KBM-7 (cell line): Measurements from ENCODE around the gene C3orf20.

Experiments
- DNase-seq: peaks from one replicate; pipeline ENCODE4 v3.0.0-alpha.2; 2015
- in situ Hi-C: fragments of 300-500 bp; cut with MboI; formaldehyde crosslinking; loops from 2 replicates; pipeline ENCODE4 v1.14.3; 2020; ENCODE audit warnings: low sequenced_read_pairs, low pct_unique_long_range_greater_than_20kb, mixed read lengths

C3orf20 gene

GRCh38 chr3:14768182-14768790, 93.3 kb downstream of the C3orf20 start:
- no peak for DNase-seq
- in situ Hi-C loops, result no loop called here

DNA sequence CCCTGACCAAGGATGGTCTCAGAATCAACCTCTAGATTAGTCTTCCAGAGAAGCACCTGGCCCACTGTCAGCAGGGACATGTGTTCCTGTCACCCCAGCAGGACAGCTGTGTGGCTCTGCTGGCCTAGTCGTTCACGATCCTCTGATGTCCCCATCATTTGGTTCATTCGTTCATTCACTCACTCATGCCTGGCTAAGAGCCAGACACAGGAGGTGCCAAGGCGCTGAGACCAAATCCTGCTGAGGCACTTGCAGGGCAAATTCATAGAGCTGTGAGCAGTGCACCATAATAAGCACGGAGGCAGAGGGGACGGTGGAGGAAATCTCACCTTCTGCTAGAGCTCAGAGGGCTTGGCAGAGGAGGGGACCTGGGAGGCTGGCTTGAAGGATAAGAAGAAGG, 93.9 kb downstream of the C3orf20 start:
- DNase-seq, result no peak
- in situ Hi-C loops, result no loop called here

- in situ Hi-C loops, result no loop called here
- no peak for DNase-seq
Measured at GRCh38 chr3:14769544-14770325, 94.8 kb downstream of the C3orf20 start.

DNA sequence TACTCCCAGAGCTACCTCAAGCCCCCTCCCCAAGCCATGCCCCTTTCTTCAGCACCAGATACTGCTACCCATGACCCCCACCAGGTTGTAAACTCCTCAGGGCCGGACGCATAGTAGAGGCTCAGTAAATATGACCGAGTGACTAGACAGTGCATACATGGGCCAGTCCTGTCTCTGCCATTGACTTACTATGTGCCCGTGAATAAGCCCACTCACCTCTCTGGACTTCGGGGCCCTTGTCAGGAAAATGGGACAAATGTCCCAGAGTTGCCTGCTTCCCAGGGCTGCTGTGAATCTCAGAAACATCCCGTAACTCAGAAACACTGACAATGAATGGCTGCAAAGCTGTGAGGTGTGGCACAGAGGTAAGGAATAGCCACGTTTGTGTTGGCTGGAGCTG, 95.7 kb downstream of the C3orf20 start:
- DNase-seq, result no peak

DNA sequence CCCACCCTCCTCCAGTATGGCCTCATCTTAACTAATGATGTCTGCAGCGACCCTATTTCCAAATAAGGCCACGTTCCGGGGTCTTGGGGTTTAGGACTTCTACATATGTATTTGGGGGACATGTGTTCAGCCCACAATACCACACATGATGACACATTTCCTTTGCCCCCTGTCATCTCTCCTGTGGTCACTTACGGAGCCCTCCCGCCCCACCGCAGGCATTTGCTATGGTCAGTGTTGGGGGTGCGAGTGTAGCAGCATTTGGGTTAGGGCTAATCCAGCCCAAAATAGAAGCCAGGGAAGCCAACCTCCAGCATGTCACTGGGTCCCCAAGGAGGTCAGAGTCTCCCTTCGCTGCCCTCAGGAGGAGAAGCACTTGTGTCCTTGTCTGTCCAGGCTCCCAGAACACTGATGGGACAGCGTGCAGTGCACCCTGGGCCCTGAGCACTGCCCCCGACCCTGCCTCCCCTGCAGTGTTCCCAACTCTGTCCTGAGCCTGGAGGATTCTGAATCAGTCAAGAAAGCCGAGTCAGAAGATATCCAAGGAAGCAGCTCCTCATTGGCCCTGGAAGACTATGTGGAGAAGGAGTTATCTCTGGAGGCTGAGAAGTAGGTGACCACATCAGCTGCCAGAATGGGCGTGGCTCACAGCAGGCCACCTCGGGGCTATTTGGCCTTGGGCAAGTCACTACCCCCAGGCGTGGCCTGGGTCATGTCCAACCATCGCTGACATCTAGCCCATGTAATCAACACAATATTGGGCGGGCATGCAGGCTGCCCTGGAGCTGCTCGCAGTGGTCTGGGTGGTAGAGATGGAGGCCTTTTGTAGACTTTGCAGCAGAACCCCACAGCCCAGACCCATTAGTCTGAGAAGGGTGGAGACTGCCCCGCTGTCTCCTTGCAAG, 96.9 kb downstream of the C3orf20 start:
- no peak for DNase-seq
- in situ Hi-C loops, result no loop called here

More for the DNA sequence above, 95.7 kb downstream of the C3orf20 start:
- in situ Hi-C loops, result no loop called here

DNA sequence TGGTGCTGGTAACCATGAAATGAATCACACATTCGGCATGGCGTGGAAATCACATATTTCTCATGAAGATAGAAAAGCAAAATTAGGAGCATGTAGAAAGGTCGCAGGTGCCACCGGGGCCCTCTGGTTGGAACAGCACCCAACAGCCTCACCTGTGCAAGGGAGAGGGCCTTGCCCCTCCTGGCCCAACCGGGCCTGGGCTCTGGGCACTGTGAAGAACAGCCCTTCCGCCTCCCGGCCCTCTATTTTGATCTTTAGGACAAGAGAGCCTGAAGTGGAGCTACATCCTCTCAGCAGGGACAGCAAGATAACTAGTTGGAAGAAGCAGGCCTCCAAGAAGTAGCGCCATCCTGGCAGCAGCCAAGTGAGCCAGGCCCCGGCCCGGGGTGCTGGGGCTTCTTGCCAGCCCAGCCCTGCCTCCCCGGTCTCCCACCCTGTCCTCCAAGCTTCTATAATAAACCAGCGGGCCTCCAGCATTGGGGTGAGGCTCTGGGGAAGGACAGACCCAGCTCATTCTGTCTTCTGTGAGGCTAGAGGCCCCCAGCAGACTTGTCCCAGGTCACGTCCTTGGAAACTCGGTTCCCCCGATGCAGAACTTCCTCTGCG, 97.7 kb downstream of the C3orf20 start:
- peak; percentile 50 for DNase-seq
- in situ Hi-C loops, result no loop called here

DNA sequence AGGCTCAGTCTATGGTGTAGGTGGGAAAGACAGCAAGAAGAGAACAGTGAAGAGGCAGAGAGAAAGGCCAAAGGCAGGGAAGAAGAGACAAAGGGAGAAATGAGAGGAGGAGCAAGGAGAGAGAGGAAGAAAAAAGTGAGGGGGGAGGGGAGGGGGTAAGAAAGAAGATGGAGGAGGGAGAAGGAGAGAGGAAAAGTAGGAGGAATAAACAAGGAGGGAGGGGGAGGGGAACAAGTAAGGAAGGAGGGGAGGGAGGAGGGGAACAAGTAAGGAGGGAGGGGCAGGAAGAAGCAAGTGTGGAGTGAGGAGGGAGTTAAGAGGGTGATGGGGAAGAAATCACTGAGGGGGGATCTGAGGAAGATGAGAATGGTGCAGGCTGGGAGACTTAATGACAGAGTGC, 98.3 kb downstream of the C3orf20 start:
- in situ Hi-C loops, result no loop called here
- no peak for DNase-seq

GRCh38 chr3:14773691-14774128, 98.8 kb downstream of the C3orf20 start:
- DNase-seq, result no peak
- in situ Hi-C loops, result no loop called here

DNA sequence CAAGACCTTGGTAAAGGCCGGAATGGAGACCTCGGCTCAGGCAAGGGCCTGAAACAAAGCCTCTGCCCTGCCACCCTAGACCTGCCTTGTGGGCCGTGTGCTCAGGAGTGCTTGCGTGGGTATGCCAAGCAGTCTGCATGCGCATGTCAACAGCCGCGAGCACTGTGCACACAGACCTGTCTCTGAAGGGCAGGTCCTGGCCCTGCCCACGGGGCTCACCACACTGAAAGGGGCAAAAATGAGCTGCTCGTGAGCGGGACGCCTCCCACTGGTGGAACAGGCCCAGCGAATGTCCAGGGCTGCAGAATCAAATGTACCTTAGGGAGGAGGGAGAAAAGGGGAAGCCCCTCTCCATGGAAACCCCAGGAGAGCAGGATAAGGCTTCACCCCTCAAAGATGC, 99.5 kb downstream of the C3orf20 start:
- no peak for DNase-seq
- in situ Hi-C loops, result no loop called here

GRCh38 chr3:14775011-14775410, 100.1 kb downstream of the C3orf20 start:
- no peak for DNase-seq
- in situ Hi-C loops, result no loop called here

DNA sequence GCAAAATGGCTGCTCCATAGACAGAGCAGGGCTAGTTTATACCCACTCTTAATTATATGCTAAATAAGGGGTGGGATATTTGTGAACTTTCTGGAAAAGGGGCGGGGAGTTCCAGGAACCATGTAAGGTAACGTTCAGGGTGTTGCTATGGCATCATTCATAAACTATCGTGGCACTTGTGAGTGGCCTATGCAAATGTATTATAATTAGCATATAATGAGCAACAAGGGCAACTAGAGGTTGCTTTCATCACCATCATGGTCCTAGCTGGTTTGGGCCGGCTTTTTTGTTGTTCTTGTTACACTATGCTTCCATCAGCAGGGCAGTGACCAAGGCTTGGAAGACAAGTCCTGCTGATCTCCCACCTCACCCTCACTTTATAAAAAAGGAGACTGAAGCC, 100.6 kb downstream of the C3orf20 start:
- no peak for DNase-seq
- in situ Hi-C loops, result no loop called here

- DNase-seq, result no peak
- in situ Hi-C loops, result no loop called here
Measured at GRCh38 chr3:14779069-14779685, 104.2 kb downstream of the C3orf20 start.

DNA sequence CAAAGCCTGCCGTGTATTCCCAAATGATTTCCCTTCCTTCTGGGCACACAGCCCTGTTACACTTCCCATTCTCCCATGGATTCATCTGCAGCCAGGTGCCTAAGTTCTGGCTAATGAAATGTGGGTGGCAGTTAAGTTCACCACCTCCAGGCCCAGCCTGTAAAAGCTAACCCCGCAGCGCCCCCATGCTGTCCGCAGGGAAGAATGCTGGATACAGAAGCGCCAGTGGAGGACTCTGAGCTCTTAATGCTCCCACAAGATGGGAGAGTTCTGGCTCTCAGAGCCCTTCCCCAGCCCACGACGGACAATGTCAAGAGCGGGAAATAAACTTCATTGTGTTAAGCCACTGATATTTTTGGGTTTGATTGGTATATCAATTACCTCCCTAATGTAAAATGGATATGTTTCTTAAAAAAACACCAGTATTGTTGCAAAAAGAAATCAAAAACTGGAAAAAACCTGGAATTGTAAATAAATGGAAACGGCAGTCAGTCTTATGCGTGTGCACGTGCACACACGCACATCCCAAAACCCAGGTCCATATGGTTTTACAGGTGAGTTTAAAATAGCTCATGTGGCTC, 106.1 kb downstream of the C3orf20 start:
- in situ Hi-C loops, result no loop called here
- DNase-seq, result peak; percentile 68

GRCh38 chr3:14783480-14784086, 108.6 kb downstream of the C3orf20 start:
- in situ Hi-C loops, result no loop called here

DNA sequence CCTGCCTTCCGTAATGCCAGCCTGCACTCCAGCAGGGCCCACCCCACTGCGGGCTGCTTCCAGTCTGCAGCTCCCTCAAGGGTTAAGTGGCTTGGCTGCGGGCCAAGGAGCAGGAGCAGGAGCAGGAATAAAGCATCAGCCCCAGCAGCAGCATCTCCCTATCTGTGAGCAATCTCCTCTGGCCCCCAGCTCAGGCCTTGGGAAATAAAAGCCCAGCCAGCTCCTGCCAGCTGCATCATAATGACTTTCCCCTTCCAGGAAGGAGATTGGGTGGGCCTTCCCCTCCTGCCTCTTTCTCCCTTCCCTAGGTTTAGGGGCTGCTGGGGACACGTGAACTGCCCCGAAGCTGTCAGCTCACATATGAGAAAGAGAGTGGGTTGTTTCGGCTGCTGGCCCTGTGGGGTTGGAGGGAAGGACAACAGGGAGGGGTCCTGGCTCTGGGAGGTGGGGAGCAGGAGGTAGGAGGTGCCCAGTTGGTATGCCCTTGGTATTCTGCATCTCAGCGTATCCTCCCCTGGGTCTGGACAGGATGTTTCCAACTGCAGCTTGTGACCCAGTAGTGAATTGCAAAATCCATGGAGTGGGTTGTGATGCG, 109.2 kb downstream of the C3orf20 start:
- in situ Hi-C loops, result no loop called here
- no peak for DNase-seq

More at GRCh38 chr3:14783480-14784086, 108.6 kb downstream of the C3orf20 start:
- DNase-seq, result no peak

DNA sequence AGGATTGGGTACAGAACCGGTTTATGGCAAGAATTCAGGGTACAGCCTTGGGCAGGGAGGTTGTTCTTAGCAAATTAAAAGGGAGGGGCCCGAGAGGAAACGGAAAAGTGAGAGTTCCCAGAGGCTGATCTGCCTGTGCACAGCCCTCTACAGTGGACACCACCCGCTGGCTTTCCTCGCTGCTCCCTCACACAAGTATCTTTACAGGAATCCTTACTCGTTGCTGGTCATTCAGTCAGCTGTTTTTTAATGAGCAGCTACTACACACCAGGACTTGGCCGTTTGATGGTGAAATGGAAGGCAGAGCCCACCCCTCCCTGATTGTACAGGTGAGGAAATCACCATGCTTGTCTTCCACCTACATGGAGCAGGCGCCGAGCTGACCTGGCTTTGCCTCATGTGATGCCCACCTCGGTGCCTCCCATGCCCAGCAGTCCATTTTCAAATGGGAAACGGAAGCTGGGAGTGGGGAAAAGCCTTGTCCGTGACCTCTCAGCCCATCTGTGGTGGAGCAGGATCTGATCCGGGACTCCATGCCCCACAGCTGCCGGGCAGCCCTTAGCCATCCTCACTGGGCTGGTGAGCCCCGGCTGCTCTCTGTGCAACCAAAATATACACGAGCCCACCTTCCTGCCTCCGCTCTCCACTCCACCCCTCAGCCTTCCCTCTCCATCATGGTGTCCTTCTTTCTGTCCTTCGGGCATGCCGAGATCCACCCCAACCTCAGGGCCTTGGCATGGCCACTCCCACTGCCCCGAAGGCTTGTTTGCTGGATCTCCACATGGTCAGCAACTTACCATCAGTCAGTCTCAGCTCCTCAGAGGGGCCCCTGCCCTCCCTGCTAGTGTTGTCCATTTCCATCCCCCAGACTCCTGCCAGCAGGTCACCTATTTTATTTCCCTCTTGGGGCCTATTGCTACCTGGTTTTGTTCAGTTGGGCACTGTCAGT, 110.5 kb downstream of the C3orf20 start:
- DNase-seq, result no peak
- in situ Hi-C loops, result no loop called here

- no peak for DNase-seq
- in situ Hi-C loops, result no loop called here
Measured at GRCh38 chr3:14786369-14786768, 111.4 kb downstream of the C3orf20 start.
